Tongue (tissue), 2 donors: ENCODE results near the gene SRF. TPM values are rescaled to one million over a fixed set of nuclear protein-coding genes. Genes with fewer than 3 reads are reported as not detected.

Source experiments
- DNase-seq: peaks from one replicate; pipeline ENCODE4 v3.0.0-alpha.2; 2015
- total RNA-seq: library from RNA; depleted of rRNA; stranded (reverse); fragments of >200 nt; gene quantifications from one replicate; pipeline ENCODE4 v1.2.3, GENCODE V29; 2014

SRF gene
- total RNA-seq, 1 donor from 2014 or later = 28.3 TPM

DNA sequence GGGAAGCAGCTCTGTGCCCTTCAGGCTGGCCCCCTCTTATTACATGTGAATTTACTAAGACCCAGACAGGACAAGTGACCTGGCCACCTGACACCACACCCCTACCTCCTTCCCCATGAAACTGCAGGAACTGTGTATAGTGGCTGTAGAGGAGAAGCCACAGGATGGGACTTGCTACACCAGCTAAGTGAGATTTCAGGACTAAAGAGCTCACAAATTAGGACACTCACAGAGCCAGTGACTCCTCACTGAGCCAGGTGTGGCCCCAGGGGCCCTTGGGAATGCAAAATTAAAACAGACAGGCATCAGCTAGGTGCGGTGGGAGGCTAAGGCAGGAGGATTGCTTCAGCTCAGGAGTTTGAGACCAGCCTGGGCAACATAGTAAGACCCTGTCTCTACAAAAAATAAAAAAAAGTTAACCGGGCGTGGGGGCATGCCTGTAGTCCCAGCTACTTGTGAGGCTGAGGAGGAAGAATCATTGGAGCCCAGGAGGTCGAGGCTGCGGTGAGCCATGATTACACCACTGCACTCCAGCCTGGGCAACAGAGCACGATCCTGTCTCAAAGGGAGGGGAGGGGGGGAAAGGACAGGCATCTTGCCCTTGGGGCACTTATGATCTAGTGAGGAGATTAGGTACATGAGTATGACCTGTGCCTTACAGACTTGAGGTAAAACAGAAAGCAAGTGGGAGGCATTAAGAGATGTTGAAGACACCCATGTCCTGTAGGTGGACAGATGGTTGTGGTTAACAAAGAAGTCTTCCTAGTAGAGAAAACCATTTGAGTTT lies 23.2 kb upstream of the SRF start:
- no peak for DNase-seq

DNA sequence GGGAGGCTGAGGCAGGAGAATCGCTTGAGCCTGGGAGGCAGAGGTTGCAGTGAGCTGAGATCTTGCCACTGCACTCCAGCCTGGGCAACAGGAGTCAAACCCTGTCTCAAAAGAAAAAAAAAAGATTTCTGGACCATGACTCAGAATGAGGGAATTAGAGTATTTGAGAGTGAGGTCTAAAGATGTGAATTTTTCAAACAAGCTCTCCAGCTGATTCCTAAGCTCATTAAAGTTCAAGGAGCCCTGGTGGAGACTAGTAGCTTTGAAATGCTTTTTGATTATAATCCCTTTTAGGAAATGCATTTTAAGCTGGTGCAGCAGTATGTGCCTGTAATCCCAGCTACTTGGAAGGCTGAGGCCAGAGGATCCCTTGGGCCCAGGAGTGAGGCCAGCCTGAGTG lies 21.8 kb upstream of the SRF start:
- no peak for DNase-seq

DNA sequence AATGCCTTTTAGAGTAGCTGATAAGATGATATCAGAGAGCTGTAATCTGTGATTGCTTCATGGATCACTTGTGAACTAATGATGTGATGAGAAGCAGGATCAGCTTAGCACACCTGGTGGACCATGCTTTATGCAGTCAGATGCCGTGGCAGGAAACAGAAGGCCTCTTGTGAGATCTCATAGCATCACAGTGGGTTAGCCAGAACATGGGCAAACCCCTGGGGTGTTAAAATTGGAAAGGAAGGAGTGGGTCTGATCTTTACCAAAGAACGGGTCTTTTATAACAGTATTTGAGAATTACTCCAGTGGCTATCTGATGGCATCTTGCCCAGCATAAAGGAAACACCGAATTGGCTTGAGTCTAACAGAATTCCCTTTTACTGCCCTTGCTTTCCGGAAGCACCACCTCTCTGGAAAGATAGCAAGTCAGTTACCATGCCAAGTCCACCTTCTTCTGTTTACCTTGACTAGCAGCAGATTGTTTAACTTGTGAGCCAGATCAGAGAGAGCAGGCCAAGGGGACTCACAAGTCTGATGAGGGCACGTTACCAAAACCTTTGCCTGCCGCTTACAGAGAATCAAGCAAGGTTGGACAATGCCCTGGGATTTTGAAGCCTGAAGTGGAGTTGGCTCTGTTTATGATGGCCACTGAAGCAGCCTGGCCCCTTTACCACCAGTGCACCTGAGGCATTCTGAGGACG lies 20.9 kb upstream of the SRF start:
- DNase-seq = no peak

DNA sequence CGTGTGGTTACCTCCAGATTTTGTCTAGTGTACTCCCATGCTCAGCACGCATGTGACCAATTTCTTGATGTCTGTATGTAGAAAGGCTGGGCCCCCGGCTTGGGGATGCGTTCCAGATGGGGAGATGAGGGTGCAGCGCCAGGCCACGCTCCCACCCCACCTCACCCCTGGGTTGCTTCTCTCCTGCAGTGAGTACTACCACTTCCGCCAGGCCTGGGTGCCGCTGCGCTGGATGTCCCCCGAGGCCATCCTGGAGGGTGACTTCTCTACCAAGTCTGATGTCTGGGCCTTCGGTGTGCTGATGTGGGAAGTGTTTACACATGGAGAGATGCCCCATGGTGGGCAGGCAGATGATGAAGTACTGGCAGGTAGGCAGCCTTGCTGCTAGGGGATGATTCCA lies 11.5 kb upstream of the SRF start:
- no peak for DNase-seq

DNA sequence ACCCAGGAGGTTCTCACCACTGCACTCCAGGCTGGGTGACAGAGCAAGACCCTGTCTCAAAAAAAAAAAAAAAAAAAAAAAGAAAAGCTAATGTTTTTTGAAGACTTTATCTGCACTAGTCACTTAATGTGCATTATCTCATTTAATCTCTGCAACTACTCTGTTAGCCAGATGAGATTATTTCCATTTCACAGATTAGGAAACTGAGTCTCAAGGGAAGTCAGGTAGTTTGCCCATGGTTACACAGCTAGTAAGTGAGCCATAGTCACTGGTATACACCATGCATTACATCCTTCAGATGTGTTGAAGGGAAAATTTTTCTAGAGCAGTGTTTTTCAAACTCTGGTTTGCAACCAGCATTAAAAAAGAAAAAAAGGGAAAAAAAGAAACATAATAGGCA lies 7.2 kb upstream of the SRF start:
- no peak for DNase-seq

DNA sequence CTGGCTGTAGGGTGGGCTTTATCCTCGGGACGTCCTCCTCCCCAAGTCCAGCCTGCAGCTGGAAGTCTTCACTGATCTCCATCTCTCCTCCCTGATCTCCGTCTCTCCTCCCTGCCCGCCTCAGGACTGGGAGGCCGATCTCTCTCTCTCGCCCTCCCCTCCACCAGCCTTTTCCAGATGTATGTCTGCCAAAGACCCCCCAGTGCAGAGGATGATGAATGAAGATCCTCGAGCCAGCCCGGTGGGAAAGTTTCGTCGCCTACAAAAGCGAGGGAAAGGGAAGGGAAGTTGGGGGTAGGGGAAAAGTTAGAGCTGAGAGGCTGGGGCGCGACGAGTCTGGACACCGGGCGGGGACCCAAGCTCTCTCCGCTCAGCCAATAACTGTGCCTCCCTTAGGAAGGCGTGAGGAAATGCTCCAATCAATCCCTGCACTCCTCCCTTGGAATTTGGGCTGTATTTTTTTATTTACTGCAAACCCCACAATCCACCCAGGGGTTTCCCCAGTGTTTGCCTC lies 595 bp upstream of the SRF start:
- peak; percentile 95 for DNase-seq

DNA sequence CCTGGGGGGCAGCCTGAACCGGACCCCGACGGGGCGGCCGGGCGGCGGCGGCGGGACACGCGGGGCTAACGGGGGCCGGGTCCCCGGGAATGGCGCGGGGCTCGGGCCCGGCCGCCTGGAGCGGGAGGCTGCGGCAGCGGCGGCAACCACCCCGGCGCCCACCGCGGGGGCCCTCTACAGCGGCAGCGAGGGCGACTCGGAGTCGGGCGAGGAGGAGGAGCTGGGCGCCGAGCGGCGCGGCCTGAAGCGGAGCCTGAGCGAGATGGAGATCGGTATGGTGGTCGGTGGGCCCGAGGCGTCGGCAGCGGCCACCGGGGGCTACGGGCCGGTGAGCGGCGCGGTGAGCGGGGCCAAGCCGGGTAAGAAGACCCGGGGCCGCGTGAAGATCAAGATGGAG lies 636 bp downstream of the SRF start:
- DNase-seq = no peak

DNA sequence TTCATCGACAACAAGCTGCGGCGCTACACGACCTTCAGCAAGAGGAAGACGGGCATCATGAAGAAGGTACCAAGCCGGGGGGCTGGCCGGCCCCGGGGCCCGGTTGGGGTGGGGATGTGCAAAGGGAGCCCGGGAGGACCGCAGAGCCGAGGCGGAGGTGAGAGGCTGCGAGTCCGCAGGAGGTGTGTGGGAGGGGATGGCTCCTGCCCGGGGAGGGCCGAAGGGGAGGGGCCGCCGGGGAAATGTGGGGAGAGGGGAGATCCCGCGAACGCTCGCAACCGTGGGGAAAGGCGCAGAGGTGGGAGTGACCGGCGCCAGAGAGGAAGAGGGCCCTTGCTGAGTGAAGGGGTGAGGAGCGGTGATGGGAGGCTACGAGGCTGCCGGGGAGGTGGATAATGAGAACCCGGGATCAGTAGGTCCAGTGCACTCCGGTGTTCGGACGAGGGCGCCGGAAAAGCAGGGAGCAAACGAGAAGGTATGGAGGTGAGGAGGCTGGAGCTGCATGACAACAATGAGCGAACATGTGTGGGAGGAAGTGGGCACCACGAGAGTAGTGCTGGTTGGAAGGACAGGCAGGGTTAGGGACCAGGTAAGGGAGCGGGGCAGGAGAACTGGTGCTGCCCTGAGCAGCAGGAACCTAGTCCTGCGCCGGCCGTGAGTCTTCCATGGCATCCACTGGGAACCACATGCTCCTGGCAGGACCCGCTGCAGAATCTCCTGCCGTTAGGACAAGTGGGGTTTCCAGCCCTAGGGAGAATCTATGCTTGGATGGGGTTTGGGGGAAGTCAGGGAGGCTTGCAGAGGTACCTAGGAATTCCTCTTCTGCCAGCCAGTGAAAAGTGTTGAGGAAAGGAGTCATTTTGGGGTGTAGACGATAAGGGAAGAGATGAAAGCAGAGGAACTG lies 1.3 kb downstream of the SRF start:
- peak; percentile 63 for DNase-seq

DNA sequence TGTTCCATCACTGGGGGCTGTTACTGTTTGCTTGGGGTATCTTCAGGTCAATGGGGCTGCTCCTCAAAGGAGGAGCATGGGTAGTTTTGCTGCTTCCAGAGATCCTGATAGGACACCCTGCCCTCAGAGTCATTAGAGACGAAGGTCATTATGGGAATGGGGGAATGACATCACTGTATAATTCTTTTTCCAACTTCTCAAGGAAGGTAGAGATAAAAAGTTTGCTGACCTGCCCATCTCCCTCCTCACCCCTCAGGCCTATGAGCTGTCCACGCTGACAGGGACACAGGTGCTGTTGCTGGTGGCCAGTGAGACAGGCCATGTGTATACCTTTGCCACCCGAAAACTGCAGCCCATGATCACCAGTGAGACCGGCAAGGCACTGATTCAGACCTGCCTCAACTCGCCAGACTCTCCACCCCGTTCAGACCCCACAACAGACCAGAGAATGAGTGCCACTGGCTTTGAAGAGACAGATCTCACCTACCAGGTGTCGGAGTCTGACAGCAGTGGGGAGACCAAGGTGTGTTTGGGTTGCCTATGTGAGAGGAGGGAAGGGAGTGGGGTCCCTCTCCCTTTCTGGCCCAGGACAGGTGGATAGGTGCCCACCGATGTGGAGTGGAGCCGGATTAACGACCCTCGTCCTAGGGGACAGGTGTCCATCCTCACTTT lies 2.7 kb downstream of the SRF start:
- DNase-seq = peak; percentile 33

DNA sequence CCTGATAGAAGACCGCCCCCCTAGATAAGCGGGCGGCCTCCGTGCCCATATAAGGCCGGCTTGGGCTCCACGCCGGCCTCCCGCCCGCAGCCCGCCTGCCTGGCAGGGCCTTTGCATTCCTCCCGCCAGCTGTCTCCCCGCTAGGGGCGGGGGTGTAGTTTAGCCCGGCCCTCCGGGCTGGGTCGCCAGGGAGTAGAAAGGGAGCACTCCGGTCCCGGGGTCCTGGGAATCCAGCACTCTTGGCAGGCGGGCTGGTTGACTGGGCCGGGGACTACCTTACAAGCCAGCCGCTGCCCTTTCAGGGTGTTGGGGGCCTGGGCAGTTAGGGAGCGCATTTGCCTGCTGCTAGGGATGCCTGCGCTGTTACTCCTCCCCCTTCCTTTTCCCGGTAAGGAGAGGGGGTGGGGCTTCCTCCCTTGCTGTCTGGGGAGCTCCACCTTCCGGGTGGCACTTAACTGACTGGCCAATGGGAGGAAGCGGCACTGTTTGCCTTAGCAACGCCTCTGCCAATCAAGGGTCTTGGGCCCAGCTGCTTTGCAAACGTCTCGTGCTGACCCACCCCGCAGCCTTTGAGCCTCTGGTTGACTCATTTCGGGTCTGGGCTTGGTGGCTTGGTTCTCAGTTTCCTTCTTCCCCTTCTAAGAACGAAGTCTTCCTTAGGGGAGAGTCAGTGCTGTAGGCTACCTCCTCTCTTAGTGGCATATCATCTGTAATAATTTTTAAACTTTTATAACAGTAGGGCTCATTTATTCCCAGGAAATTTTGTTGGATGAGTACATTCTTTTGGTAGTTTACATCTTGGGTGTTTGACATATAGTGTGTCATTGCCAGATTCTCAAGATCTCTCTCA lies 3.4 kb downstream of the SRF start:
- DNase-seq = peak; percentile 99

DNA sequence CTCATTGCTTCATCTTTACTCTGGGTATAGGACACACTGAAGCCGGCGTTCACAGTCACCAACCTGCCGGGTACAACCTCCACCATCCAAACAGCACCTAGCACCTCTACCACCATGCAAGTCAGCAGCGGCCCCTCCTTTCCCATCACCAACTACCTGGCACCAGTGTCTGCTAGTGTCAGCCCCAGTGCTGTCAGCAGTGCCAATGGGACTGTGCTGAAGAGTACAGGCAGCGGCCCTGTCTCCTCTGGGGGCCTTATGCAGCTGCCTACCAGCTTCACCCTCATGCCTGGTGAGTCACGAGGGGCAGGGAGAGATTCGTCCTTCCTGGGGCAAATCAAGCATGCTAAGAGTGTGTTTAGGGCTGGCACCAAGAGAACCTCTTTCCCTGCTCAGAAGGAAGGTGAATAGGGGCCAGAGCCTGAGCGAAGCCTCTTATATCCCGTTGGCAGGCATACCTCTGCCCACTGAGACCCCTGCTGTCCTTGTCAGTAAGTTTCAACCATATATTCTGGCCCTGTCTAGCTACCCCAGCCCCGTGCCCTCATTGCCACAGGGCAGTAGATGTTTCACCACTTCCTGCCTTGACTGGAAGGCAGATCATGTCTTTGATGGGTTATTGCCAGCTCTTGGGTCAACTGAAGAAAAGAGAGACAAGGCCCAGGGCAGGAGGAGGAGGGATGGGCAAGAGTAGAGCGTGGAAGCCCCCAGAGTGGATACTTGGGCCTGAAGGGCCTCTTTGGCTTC lies 4.8 kb downstream of the SRF start:
- no peak for DNase-seq

DNA sequence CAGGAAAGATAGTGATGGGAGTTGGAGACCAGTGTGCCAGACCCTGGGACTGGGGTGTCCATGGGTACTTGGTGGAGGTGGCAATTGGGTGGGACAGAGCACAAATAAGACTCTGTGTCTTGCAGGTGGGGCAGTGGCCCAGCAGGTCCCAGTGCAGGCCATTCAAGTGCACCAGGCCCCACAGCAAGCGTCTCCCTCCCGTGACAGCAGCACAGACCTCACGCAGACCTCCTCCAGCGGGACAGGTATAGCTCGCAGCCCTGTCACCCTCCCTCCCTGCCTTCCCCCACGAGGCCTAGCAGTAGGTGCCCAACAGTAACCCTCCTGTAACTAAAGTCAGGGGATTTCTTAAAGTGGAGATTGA lies 5.3 kb downstream of the SRF start:
- DNase-seq = no peak

DNA sequence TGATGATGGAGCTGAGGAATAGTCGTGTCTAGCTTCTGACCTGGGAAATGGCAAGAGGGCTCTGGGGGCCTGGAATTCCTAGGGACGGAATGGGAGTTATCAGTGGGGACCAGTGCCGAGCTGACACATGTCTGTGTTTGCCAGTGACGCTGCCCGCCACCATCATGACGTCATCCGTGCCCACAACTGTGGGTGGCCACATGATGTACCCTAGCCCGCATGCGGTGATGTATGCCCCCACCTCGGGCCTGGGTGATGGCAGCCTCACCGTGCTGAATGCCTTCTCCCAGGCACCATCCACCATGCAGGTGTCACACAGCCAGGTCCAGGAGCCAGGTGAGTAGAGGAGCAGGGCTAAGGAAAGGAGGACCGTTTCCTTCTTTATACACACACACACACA lies 7.1 kb downstream of the SRF start:
- DNase-seq = no peak

DNA sequence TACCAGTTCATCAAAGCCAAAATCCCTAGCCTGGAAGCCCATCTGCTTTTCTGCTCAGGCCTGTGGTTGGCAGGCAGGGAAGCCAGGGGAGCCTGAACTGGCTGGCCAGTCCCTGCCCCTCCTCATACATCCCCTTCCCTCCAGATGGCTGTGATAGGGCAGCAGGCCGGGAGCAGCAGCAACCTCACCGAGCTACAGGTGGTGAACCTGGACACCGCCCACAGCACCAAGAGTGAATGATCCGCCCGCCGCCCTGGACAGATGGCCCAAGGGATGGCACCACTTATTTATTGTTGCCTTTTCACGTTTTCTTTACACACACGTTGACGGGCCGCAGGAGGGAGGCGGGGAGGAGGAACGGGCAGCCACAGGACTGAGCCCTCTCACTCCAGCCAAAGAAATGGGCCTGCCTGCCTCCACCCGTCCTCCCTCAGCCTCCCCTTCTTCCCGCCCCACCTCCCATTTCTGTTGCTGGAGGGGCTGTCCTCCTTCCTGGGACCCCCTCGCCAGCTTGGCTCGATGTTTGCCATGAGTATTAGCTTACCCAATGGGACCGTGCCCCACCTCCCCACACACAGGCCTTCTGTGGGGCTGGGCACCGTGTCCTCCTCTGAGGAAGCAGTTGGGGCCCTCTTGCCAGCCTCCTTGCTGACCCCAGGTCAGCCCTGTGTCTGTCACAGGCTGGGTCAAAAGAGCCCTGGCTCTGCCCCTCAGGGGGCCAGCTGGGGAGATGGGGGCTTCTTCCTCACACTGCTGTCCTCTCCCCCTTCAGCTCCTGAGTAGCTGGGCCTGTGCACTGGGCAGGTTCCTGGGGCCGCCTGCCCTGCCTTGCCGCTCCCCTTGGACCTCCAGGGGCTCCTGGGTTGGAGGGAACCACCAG lies 8.1 kb downstream of the SRF start:
- DNase-seq = no peak

DNA sequence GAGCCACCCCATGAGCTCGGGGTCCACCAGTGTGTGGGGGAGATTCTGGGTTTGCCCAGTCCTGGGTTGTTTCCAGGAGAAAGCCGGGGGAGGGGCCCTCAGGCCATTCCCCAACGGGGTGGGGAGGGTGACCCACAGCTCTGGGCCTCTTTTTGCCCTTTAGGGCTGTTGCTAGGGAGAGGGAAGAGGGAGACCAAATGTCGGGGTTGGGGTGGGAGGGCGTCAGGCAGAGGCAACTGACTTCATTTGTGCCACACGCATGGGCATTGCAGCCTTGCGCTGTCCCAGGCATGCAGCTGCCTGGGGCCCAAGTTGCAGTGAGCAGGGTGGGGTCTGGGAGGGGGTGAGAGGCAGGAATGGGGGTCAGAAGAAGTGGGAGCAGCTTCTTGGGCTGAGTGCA lies 9.0 kb downstream of the SRF start:
- no peak for DNase-seq

DNA sequence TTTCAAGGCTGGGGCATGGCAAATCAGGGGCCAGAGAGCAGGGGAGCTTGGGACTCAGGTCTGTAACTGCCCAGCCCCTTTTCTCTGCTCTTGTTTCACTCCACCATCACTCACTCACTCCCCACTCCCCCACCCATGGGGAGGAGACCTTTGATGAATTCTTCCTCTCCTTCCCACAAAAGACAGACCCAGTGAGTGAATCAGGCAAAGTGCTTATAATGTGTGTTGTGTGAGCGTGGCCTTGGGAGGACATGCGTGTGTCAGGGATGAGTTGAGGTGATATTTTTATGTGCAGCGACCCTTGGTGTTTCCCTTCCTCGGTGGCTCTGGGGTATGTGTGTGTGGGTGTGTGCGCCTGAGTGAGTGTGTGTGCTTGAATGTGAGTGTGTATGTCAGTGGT lies 9.9 kb downstream of the SRF start:
- peak; percentile 13 for DNase-seq

DNA sequence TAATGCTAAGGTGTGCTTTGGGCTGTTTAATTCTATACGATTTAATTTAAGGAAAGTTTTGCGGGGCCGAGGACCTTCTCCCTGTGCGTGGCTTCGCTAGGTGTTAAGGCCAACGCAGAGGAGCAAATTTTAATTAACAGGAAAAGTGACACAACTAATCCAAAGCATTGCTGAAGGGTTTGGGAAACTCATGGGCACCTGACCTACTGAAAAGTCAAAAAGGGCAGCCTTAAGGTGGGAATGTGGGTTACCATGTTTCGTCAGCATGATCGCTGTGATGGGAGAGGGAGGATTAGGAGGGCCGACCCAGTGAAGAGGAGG lies 10.5 kb downstream of the SRF start:
- DNase-seq = no peak

DNA sequence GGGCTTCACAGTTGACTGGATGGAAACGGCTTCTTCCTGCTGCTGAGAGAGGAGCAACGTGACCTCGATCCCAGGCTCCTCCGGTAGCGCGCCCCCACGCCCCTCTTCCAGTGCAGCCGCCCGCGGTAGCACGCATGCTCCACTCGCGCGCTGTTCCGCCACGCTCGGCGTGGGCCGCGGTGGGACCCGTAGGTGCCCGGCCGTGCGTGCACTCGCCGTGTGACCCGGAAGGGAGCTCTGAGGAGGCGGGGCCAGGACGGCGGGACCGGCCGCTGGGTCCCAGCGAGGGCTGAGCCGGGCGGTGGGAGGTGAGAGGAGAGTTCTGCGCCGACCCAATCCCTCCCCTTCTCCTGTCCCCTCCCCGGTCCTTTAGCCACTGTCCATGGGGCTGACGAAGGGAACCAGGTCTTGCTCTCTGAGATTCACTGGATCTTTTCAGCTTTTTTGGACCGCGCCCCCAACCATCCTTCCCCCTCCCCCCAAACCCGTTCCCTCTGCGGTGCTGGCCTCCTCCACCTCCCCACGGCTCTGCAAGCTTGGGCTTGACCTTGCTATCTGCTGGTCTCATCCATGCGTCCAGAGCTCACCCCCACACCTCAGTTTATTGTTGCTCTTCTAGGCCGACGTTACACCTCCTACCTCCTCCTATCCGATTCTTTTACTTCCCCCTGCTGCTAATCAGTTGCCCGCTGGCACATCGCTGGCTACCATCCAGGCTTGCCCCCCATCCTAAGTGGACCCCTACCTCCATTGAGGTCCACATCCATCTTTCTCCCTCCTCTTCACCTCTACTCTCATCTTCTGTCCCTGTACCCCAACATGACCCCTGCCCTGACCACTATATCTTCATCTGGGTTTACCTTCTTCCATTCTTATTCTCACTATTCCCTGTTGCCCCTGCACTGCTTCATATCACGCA lies 11.1 kb downstream of the SRF start, which contains the start of gene CUL9:
TSS of gene CUL9 (plus strand) at position 255 of the 919 bp plus-strand sequence. CDS start 2,115 bp downstream, outside the sequence.
- DNase-seq = peak; percentile 90
